GM21381 (cell line): ENCODE measurements around the gene NT5C2.
"Not testable (repeated sequence)": the region's sequence is repeated elsewhere in the genome, so short reads cannot be mapped to it uniquely, and the experiment has no call there.

Experiments used
- ATAC-seq: cut with Tn5 transposase; IDR thresholded peaks from one replicate; pipeline ENCODE4 v1.9.1; 2021; ENCODE audit warnings: mild to moderate bottlenecking, moderate library complexity; ENCODE audit not compliant: unreplicated experiment

Gene NT5C2

DNA sequence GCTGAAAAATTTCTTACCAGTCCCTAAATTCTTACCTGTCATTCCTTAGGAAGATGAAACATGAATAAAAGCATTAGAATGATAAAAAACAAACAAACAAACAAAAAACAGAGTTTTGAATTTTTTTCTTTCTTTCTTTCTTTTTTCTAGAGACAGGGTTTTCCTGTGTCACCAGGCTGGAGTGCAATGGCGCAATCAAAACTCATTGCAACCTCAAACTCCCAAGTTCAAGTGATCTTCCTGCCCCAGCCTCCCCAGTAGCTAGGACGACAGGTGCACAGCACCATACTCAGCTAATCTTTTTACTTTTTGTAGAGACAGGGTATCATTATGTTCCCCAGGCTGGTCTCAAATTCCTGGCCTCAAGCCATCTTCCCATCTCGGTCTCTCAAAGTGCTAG lies 26.5 kb downstream of the NT5C2 start:
- ATAC-seq, result no peak

DNA sequence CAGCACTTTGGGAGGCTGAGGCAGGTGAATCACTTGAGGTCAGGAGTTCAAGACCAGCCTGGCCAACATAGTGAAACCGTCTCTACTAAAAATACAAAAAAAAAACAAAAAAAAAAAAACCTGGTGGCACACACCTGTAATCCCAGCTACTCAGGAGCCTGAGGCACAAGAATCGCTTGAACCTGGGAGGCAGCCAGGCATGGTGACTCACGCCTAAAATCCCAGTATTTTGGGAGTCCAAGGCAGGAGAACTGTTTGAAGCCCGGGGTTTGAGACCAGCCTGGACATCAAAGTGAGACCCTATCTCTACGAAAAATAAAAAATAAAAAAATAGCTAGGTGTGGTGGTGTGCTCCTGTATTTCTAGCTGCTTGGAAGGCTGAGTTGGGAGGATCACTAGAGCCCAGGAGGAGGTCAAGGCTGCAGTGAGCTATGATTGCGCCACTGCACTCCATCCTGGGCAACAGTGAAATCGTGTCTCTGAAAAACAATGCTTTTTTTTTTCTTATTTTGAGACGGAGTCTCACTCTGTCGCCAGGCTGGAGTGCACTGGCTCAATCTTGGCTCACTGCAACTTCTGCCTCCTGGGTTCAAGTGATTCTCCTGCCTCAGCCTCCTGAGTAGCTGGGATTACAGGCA lies 29.2 kb downstream of the NT5C2 start:
- not testable (repeated sequence) for ATAC-seq

DNA sequence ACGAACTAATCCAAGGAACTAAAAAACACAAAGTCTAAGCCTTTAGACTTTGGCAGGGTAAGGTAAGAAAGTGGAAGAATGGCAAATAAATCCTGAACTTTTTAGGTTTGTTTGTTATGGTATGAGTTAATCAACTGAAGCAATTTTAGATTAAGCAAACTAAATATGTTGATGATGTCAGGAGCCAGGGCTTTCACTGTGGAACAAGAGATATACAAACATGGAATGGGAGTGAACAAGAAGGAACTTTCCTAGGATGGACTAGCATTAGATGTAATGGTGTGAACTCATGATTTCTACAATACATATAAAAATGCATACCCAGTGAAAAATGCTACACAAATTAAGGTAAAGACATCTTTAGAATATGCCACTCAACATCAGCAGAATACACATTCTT lies 35.8 kb downstream of the NT5C2 start:
- ATAC-seq, result no peak

DNA sequence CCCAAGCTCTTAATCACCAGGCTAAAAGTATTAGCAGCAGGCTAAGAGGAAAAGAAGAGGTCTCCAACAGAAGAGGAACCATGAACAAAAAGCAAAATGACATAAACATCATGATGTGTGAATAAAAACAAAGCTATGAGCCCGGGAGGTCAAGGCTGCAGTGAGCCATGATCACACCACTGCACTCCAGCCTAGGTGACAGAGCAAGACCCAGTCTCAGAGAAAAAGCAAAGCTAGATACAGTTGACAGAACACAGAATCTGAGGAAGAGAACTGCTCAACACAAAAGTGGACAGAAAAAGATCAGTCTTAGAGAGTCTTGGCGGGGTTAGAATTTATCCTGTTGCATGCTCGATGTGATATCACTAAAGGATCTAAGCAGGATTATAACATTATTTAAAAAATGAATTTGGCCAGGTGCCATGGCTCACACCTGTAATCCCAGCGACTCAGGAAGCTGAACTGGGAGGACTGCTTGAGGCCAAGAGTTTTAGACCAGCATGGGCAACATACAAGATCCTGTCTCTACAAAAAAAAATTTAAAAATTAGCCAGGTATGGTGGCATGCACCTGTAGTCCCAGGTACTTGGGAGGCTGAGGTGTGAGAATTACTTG lies 37.5 kb downstream of the NT5C2 start:
- ATAC-seq, result no peak

DNA sequence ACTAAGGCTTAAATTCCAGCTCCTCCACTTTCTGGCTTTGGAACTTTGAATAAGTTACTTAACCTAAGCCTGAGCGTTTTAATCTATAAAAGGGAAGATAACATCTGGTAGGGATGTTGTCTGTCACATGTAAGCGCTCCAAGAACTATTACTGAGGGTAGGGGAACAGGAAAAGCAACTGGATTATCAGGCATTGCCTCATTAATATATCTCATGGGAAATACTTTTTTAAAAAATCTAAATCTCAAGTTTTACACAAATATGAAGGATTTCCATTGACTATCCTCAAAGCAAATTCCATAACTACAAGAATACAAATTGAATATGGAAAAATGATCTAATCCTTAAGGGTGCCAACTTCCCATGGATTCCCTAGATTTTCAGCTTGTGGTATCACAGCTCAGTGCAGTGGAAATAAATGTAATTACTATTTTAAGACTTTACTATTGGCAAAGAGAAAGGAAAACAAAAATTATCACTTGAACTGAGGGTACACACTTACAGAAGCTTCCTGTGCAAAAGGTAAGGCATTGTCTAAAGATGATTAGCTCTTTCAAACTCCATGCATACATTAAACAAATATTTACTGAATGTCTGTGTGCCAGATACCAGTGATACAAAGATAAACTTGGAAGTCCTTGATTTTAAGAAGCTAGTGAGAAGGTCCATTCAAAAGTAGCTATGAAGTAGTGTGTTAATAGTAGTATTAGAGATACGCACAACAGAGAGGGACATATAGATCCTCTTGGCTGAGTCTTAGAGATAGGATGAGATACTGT lies 38.4 kb downstream of the NT5C2 start:
- no peak for ATAC-seq

DNA sequence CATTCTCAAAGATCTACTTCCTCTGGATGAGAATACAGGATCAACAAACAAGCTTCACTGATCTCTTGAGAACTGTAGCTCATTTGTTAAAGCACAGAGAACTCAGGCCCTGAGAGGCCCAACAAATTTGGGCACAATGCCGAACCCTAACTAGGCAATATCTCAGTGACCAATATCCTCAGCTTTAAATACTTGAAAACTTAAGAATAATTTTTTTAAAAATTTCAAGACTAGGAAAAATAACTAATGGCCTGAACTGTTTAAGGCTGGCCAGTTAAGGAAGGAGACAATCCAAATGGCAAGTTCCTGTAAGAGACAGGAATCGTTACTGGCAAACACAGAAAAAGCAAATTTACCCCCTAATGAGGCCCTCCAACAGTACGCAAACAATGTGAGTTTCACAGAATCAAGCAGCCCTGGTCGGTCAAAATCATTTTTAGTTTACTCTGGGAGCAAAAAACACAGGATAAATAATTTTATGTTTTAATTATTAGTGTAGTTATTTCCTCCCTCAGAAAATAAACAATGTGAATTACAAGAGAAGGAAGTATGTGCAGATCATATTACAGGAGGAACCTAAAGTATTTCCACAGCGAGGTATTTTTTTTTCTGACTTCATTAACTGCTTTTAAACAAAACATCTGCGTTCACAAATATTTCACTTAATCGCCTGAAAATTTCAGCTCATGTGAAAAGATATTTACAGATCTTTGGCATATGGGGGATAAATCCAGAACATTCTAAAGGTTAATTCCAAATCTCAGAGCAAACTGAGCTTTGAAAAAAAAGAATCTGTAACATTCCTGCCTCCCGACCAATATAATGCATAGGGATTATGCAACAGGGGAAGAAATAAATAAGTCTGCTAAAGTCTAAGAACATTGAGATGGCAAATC lies 39.5 kb downstream of the NT5C2 start:
- ATAC-seq, result no peak

DNA sequence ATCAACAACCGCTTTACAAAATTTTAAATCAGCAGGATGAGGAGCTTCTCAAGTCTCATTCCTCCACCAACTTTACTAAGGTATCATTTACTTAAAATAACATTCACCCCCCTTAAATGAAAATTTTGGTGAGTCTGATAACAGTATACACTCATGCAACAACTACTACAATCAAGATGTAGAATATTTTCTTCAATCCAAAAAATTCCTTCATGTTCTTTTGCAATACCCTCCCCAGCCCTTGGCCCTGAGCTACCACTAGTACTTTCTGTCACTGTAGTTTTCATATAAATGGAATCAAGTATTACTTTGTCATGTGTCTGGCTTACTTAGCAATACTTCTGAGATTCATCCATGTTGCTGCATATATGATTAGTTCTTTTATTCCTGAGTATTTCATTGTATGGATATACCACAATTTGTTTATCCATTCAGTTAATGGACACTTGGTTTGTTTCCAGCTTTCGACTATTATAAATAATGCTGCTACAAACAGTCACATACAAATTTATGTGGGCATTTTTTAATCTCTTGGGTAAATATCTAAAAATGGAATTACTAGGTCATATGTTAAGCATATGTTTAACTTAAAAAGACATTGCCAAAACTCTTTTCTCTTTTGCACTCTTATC lies 43.0 kb downstream of the NT5C2 start:
- ATAC-seq, result no peak

DNA sequence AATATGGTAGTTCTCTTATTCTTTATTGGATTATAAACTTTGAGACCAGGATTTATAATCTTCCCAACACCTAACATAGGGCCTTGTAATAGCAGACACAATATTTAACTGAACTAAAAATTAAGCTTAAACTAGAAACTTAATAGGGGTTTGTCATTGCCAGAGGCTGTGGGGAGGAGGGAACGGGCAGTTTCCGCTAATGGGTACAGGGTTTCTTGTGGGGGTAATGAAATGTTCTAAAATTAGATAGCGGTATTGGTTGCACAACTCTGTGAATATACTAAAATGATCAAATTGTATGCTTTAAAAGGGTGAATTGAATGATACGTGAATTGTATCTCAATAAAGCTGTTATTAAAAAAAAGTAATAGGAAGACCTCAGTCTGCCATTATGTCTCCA lies 45.4 kb downstream of the NT5C2 start:
- no peak for ATAC-seq

DNA sequence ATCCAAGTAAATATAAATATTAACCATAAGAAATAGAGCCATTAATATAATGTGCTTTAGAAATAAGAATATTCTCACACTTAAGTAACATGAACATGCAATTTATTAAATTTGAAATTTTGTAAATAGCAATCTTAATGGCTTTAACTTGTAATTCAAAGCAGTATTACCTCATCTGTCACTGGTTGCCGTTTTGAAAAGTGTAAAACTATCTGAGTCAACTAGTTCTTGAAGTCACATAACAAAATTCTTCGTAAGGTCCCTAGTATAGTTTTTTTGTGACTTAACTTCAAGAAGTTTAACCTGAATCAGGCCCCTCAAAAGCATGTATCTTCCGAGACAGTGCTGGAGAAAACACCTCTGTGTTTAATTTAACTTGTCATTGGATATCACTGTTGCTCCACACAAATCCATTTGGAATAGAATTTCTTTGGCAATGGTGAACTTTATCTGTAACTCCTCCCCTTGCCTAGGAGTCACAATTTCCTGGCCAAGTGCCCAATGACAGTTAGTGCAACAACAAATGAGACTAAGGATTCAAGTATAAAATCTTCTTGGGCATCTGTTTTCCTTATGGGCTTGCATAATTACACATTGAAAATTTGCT lies 47.1 kb downstream of the NT5C2 start:
- ATAC-seq, result no peak

DNA sequence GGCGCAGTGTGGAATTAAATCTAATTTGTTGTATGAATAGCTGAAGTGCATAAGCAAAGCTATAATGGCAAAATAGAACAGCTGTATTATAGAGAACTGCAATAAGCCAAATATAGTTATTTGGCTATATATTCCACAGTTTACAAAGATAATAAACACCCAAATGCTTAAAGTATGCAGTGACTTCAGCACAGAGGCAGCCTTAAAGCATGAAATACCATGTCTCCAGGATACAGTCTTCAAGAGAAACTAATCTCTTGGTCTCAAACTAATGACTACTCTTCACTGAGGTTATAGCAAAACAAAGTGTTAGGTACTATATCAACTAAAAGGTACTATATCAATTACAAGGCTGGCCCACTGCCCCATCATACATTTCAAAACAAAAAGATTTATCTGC lies 48.0 kb downstream of the NT5C2 start:
- no peak for ATAC-seq

DNA sequence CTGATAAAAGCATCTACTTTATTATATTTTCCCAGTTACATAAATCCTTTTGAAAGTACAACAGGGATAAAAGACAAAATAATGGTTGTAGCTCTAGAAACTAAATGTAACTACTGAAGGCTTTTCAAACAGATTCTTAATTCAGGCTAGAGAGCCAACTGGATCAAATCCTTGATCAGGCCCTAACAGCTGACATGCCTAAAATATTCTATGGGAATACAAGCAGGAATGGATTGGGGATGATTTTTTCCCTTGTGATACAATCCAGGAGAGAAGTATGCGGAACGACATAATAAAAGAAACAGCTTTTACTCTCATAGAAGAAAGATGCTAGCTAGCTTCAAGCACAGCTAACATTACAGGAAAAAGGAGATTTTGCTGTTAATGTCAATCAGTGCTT lies 49.0 kb downstream of the NT5C2 start:
- ATAC-seq, result no peak

DNA sequence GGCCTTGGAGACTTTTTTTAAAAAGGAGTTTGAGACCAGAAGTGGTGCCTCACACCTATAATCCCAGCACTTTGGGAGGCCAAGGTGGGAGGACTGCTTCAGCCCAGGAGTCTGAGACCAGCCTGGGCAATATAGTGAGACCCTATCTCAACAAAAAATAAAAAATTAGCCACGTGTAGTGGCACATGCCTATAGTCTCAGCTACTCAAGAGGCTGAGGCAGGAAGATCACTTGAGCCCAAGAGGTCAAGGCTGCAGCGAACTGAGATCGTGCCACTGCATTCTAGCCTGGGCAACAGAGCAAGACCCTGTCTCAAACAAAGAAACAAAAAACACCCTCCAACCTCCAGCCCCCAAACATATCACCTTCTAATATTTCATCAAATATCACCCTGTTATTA lies 49.4 kb downstream of the NT5C2 start:
- ATAC-seq, result not testable (repeated sequence)

DNA sequence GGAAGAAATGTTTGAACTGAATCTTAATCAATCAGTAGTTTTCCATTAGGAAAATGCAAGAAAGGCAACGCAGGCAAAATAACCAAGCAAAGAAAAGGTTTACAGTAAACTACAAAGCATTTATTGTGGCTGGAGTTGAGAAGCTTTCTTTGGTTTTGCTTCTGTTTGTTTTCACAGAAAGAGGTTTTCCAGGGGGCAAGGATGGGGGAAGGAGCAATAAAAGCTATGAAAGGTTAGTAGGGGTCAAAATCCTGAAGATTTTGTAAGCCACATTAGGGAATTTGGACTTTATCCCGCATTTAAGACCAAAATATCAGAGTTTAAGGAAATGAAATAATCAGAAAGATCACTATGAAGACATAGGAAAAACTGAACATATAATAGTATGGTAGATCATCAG lies 51.1 kb downstream of the NT5C2 start:
- no peak for ATAC-seq

DNA sequence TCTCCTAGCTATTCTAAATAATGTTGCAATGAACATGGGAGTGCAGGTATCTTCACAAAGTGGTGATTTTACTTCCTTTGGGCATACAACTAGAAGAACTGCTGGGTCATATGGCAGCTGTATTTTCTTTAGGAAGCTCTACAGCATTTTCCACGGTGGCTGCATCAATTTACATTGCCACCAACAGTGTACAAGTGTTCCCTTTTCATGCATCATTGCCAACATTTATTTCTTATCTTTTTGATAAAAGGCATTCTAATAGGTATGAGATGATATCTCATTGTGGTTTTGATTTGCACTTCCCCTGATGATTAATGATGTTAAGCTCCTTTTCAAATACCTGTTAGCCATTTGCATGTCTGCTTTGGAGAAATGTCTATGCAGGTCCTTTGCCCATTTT lies 52.6 kb downstream of the NT5C2 start:
- no peak for ATAC-seq

DNA sequence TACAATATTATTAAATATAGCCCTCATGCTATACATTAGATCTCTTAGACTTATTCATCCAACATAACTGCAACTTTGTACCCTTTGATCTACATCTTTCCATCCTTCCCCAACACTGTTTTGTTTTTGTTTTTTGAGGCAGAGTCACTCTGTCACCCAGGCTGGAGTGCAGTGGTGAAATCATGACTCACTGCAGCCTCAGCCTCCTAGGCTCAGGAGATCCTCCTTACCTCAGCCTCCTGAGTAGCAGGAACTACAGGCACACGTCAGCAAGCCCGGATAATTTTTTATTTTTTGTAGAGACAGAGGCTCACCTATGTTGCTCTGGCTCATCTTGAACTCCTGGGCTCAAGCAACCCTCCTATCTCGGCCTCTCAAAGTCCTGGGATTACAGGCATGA lies 53.3 kb downstream of the NT5C2 start:
- no peak for ATAC-seq

DNA sequence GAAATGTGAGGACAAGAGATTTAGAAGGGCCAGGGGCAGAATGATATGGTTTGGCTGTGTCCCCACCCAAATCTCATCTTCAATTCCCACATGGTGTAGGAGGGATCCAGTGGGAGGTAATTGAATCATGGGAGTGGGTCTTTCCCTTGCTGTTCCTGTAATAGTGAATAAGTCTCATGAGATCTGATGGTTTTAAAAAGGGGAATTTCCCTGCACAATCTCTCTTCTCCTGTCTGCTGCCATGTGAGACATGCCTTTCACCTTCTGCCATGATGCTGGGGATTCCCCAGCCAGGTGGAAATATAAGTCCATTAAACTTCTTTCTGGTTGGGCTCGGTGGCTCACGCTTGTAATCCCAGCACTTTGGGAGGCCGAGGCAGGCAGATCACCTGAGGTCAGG lies 57.9 kb downstream of the NT5C2 start:
- ATAC-seq, result not testable (repeated sequence)

DNA sequence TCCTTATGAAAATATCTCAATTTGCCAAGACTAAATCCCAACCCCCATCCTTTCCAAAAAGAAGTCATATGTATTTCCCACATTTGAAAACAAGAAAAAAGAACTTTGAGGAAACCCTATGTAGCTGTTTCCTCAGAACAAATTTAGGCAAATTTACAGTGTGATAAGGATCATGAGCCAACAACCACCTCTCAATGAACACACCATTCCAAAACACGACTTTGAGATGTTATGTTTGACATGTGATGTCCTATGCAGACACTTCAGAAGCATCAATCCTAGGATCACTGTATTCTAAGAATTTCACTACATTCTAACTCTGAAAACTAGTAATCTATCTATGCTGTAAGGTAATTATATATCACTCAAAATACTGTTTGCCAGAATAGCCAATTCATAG lies 62.2 kb downstream of the NT5C2 start:
- ATAC-seq, result no peak

DNA sequence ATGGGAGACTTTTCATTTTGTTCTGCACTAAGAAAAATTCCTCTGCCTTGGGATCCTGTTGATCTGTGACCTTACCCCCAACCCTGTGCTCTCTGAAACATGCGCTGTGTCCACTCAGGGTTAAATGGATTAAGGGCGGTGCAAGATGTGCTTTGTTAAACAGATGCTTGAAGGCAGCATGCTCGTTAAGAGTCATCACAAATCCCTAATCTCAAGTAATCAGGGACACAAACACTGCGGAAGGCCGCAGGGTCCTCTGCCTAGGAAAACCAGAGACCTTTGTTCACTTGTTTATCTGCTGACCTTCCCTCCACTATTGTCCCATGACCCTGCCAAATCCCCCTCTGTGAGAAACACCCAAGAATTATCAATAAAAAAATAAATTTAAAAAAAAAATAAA lies 62.9 kb downstream of the NT5C2 start:
- not testable (repeated sequence) for ATAC-seq

DNA sequence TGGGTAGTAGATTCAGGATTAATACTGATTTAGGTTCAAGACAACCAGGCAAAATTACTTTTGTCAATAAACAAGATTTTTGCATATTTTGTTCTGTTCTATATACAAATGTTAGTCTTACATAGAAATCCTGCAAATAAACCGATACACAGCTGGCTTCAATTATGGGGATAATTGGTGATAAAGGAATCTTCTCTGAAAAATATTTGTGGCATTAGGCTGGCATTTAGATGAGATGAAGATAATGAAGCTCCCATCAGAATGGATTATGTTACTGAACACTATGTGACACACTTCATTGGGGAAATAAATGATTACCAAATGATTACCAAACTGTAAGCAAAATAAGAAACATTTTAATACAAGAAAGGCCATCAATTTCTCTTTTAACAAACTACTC lies 65.8 kb downstream of the NT5C2 start:
- ATAC-seq, result no peak
